ENCODE results near the gene F12.

F12 gene

DNA sequence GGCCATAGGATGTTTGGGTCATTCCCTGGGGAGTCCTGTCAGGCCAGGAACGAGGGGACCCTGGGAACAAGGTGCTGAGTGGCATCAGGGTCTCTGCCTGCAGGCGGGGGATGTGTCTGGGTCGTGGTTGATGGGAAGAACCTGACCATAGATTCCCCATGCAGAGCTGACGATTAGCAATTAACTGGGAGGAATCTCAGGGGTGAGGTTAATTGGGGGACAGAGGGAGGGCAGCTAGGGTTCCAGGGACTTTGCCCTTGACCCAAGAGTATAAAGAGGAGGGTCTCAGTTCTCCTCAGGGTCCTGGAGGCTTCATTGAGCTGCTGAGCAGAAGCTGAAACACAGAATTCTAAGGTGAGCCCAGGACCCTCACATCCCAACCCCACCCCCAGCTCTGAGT is 25.2 kb downstream of the F12 start, which contains the start of gene SLC34A1:
Gene SLC34A1, plus strand, starts transcription at position 301 of the 400 bp plus-strand sequence. CDS start 1,308 bp downstream, outside the sequence.
- TF ChIP-seq, protein P1, sequence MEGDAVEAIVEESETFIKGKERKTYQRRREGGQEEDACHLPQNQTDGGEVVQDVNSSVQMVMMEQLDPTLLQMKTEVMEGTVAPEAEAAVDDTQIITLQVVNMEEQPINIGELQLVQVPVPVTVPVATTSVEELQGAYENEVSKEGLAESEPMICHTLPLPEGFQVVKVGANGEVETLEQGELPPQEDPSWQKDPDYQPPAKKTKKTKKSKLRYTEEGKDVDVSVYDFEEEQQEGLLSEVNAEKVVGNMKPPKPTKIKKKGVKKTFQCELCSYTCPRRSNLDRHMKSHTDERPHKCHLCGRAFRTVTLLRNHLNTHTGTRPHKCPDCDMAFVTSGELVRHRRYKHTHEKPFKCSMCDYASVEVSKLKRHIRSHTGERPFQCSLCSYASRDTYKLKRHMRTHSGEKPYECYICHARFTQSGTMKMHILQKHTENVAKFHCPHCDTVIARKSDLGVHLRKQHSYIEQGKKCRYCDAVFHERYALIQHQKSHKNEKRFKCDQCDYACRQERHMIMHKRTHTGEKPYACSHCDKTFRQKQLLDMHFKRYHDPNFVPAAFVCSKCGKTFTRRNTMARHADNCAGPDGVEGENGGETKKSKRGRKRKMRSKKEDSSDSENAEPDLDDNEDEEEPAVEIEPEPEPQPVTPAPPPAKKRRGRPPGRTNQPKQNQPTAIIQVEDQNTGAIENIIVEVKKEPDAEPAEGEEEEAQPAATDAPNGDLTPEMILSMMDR (conservative IDR thresholded peaks at IDR 0.05; ENCODE audit: low read depth, low read length), result no peak

DNA sequence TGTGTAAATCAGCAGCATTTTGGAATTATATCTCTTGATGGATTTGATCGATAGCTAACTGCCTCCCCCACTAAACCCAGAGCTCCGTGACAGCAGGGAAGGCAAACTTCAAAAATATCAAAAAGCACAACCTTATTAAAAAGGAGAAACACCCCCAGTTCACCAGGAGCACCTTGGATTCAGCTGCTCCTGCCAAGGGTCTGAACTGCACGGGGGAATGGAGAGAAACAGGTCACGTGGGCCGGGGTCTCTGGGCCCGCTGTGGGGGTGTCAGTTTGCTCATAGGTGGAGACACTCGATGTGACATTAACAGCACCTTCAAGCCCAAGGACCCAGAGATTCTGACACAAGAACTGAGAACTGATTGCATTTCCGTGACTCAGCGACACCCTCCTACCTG is 26.2 kb downstream of the F12 start:
- TF ChIP-seq, protein P1 (conservative IDR thresholded peaks at IDR 0.05; ENCODE audit: low read depth, low read length), result no peak
- no peak overlapping the region for H3K4me3 ChIP-seq (IDR thresholded peaks at IDR 0.05; ENCODE audit: insufficient read depth, low read depth, low read length)
- H3K4me1 ChIP-seq (ENCODE audit: low read depth, poor library complexity, severe bottlenecking), result no peaks in the 10 kb centered on the region
- no peak overlapping the region for H2AFZ ChIP-seq (ENCODE audit: low read depth)
- H3K36me3 ChIP-seq (ENCODE audit: insufficient read depth), result no peaks in the 10 kb centered on the region
- H3K9ac ChIP-seq, result no peak overlapping the region
- no peak overlapping the region for H3K4me2 ChIP-seq
- H3K79me2 ChIP-seq (ENCODE audit: insufficient read depth, low read depth), result no peaks in the 10 kb centered on the region
- H3K27ac ChIP-seq, result no peak overlapping the region
- no peaks in the 10 kb centered on the region for H4K20me1 ChIP-seq (ENCODE audit: insufficient read depth)
- no peaks in the 10 kb centered on the region; the same call in 1 of the 2 replicates for H3K27me3 ChIP-seq (ENCODE audit: insufficient read depth, low read depth)

More for the DNA sequence above, 25.2 kb downstream of the F12 start, which contains the start of gene SLC34A1:
- no peaks in the 10 kb centered on the region; the same call in 1 of the 2 replicates for H3K27me3 ChIP-seq (ENCODE audit: insufficient read depth, low read depth)
- H3K27ac ChIP-seq, result no peak within 1 kb of the TSS
- H3K4me1 ChIP-seq (ENCODE audit: low read depth, poor library complexity, severe bottlenecking), result no peaks in the 10 kb centered on the region
- H3K79me2 ChIP-seq (ENCODE audit: insufficient read depth, low read depth), result no peaks in the 10 kb centered on the region
- H3K4me3 ChIP-seq (IDR thresholded peaks at IDR 0.05; ENCODE audit: insufficient read depth, low read depth, low read length), result no peak within 1 kb of the TSS
- no peak within 1 kb of the TSS for H3K4me2 ChIP-seq
- H4K20me1 ChIP-seq (ENCODE audit: insufficient read depth), result no peaks in the 10 kb centered on the region
- no peaks in the 10 kb centered on the region for H3K36me3 ChIP-seq (ENCODE audit: insufficient read depth)
- H2AFZ ChIP-seq (ENCODE audit: low read depth), result no peak within 1 kb of the TSS
- H3K9ac ChIP-seq, result no peak within 1 kb of the TSS

DNA sequence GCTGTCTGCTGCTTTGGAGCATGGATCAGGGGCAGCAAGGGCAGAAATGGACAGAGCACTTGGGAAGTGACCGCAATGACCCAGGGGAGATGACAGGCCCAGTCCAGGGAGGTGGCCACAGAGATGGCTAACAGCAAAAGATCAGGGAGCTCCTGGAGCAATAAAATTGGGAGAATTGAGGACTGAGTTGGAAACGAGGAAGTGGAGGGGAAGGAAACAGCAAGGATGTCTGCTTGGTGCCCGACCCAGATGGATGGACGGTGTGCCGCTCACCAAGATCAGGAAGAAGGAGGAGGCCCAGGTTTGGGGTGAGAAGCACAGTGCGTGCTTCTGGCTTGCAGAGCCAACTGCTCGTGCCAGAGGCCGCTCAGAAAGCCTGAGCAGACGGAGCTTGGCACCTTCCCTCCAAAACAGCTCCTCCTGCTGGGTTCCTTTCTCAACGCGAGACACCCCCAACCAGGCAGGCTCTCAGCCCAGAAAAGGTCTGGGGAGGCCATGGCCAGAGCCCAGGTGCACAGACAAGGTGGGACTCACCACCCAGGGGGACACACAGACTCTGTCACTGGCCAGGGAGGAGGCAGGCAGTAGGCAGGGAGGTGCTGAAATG is 26.8 kb downstream of the F12 start:
- TF ChIP-seq, protein P1 (conservative IDR thresholded peaks at IDR 0.05; ENCODE audit: low read depth, low read length), result no peak
- H3K9ac ChIP-seq, result no peak overlapping the region
- H3K79me2 ChIP-seq (ENCODE audit: insufficient read depth, low read depth), result no peaks in the 10 kb centered on the region
- no peaks in the 10 kb centered on the region for H3K4me1 ChIP-seq (ENCODE audit: low read depth, poor library complexity, severe bottlenecking)
- no peak overlapping the region for H3K27ac ChIP-seq
- H3K36me3 ChIP-seq (ENCODE audit: insufficient read depth), result no peaks in the 10 kb centered on the region
- no peak overlapping the region for H2AFZ ChIP-seq (ENCODE audit: low read depth)
- no peaks in the 10 kb centered on the region for H4K20me1 ChIP-seq (ENCODE audit: insufficient read depth)
- H3K4me3 ChIP-seq (IDR thresholded peaks at IDR 0.05; ENCODE audit: insufficient read depth, low read depth, low read length), result no peak overlapping the region
- no peaks in the 10 kb centered on the region; the same call in 1 of the 2 replicates for H3K27me3 ChIP-seq (ENCODE audit: insufficient read depth, low read depth)
- H3K4me2 ChIP-seq, result no peak overlapping the region

DNA sequence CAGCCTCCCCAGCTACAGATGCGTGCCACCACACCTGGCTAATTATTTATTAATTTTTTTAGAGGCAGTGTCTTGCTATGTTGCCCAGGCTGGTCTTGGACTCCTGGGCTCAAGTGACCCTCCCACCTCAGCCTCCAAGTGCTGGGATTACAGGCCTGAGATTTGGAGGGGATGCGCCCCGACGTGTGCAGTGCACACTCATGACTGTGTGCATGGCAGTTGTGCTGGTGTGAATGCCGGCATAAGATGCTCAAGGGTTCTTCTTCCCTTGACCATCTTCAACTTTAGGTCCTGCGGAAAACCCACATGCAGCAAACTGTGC is 28.6 kb downstream of the F12 start:
- TF ChIP-seq, protein P1 (conservative IDR thresholded peaks at IDR 0.05; ENCODE audit: low read depth, low read length), result no peak
- no peak overlapping the region for H3K4me2 ChIP-seq
- no peaks in the 10 kb centered on the region for H3K79me2 ChIP-seq (ENCODE audit: insufficient read depth, low read depth)
- H4K20me1 ChIP-seq (ENCODE audit: insufficient read depth), result no peaks in the 10 kb centered on the region
- no peak overlapping the region for H3K9ac ChIP-seq
- H3K27ac ChIP-seq, result no peak overlapping the region
- no peaks in the 10 kb centered on the region for H3K36me3 ChIP-seq (ENCODE audit: insufficient read depth)
- H2AFZ ChIP-seq (ENCODE audit: low read depth), result no peak overlapping the region
- H3K27me3 ChIP-seq (ENCODE audit: insufficient read depth, low read depth), result no peaks in the 10 kb centered on the region; the same call in 1 of the 2 replicates
- H3K4me1 ChIP-seq (ENCODE audit: low read depth, poor library complexity, severe bottlenecking), result no peaks in the 10 kb centered on the region
- H3K4me3 ChIP-seq (IDR thresholded peaks at IDR 0.05; ENCODE audit: insufficient read depth, low read depth, low read length), result no peak overlapping the region

Data from KMS-11 (cell line).